ENCODE data around the gene PDIK1L. TPM values are rescaled to one million over a fixed set of nuclear protein-coding genes. Genes with fewer than 3 reads are reported as not detected.

The PDIK1L gene
- total and polyA plus RNA-seq, 2 of the 4 experiments (the other 2 are of a cell fraction): 1.4 to 3.0 TPM

- H3K9ac ChIP-seq (ENCODE audit: low read depth, low read length): no peak overlapping the region
- no peak overlapping the region for H4K5ac ChIP-seq (ENCODE audit: low read depth, low read length)
- H4K20me1 ChIP-seq (ENCODE audit: insufficient read depth, low read length): no peaks in the 10 kb centered on the region
- no peak overlapping the region for H2BK120ac ChIP-seq (ENCODE audit: low read depth, low read length)
- dilution Hi-C loops (cut with HindIII; ENCODE audit: low sequenced_read_pairs, unreplicated experiment): no loop called here
- no peak overlapping the region for H2BK20ac ChIP-seq (ENCODE audit: low read depth, low read length)
- H3K9me3 ChIP-seq (ENCODE audit: control insufficient read depth, insufficient read depth, low read length): no peaks in the 10 kb centered on the region
- H3K36me3 ChIP-seq (ENCODE audit: control insufficient read depth, insufficient read depth, low read length): no peaks in the 10 kb centered on the region
- no peak overlapping the region for H2AK9ac ChIP-seq (replicated peaks; ENCODE audit: low read depth, low read length, poor library complexity)
- intact Hi-C loops (cut with micrococcal nuclease): no loop called here
- H3K9me1 ChIP-seq (ENCODE audit: insufficient read depth, low read length): no peaks in the 10 kb centered on the region
- H2BK5ac ChIP-seq (ENCODE audit: low read depth, low read length, poor library complexity, severe bottlenecking): no peak overlapping the region
- no peak overlapping the region for H4K91ac ChIP-seq (ENCODE audit: insufficient read depth, low read depth, low read length)
- H3K23ac ChIP-seq (ENCODE audit: low read depth, low read length): no peak overlapping the region
- no peak for TF ChIP-seq BHLHE40 (IDR thresholded peaks at IDR 0.05; ENCODE audit: low read depth, low read length)
- TF ChIP-seq NFE2L2 (IDR thresholded peaks at IDR 0.05; ENCODE audit: low read depth, low read length): no peak
- TF ChIP-seq CEBPB (IDR thresholded peaks at IDR 0.05; ENCODE audit: low read depth, low read length): no peak
- H3K4me1 ChIP-seq (ENCODE audit: control insufficient read depth, insufficient read depth, low read length): no peaks in the 10 kb centered on the region
- ChIA-PET CTCF (interaction anchor here (0.6 kb wide), 1 partner anchor 11 kb away, joined by 3 read pairs; no protein-coding TSS in a partner anchor), POLR2A (ENCODE audit: unreplicated experiment) (no interaction called here)
- no peak for DNase-seq
- no peak overlapping the region for H4K8ac ChIP-seq (ENCODE audit: low read depth in 2 of 2, low read length in 2 of 2)
- H3K18ac ChIP-seq (ENCODE audit: low read depth, low read length): no peak overlapping the region
- H3K27ac ChIP-seq (ENCODE audit: insufficient read depth, low read length): no peak overlapping the region
- in situ Hi-C loops (cut with MboI; ENCODE audit: low sequenced_read_pairs): no loop called here
- no peak overlapping the region for H3K4me2 ChIP-seq (ENCODE audit: low read depth, low read length)
- H2AK5ac ChIP-seq (ENCODE audit: low read depth, low read length): no peak overlapping the region
- no peak overlapping the region for H3K4me3 ChIP-seq (ENCODE audit: insufficient read depth, low read depth, low read length)
- no peak overlapping the region for H2AFZ ChIP-seq (replicated peaks; ENCODE audit: low read length, poor library complexity)
- BruUV-seq (replicated peaks): no TSS peak
- peaks cover 70% of the 10 kb centered on the region for H3K27me3 ChIP-seq (ENCODE audit: control insufficient read depth, insufficient read depth, low read length)
- no peak overlapping the region for H3K4ac ChIP-seq (ENCODE audit: low read depth, low read length)
- no peak overlapping the region for H2BK15ac ChIP-seq (ENCODE audit: low read depth, low read length)
- no peaks in the 10 kb centered on the region for H3K79me1 ChIP-seq (ENCODE audit: low read depth in 1 of 2, low read length in 2 of 2)
- no peak overlapping the region for H3K14ac ChIP-seq (replicated peaks; ENCODE audit: low read depth, low read length)
- WGBS, 2 experiments (ENCODE audit: extremely low coverage in 2 of 2, insufficient read length in 1 of 2): 22% methylated on average over 4 of the region's 15 CpGs; no CpG with 5 or more reads in 1 of the 2 experiments
- no peak for ATAC-seq (ENCODE audit: low read depth)
- no peak overlapping the region for H3K56ac ChIP-seq (ENCODE audit: extremely low read depth, insufficient read depth, low read length)
Measured at GRCh38 chr1:26066160-26066559, 45.5 kb upstream of the PDIK1L start.

Data from IMR-90 (cell line).